ENCODE data around the gene TKFC.
A peak's percentile ranks its signal among the peaks of the same experiment; 100 is the strongest.
"Not testable (repeated sequence)": the region's sequence is repeated elsewhere in the genome, so short reads cannot be mapped to it uniquely, and the experiment has no call there.

Gene TKFC

DNA sequence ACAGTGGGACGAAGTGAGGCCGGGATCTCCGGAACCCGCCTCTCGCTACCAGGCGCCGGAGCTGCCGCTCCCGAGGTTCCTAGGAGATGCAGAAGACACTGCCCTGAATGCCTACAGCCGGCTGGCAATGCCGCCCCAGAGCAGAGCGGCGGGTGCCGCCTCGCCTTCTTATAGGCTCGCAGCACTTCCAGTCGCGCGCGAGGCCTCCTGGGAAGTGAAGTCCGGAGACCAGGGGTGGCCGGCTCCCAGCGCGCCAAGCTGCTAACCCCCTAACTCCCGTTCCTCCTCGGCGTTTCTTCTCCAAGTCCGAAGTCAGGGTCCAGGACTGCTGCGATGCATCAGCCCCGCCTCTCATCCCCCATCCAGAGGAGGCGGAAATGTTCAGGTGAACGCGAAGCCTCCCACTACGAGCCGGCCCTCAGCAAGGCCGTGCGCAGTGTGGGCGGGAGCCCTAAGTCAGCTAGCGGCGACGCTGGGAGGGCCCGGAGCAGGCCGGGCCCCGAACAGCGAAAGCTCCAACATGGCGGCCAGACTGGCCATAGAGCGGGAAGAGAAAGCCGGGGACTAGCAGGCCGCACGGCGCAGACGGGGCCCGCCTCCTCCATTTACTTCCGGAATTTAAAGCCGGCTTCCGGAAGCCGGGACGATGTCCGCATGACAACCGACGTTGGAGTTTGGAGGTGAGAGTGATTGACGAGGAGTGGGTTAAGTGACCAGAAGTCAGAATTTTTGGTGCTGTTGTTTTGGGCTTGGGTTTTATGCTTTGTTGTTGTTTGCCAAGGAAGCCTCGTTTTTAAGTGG lies 28.9 kb downstream of the TKFC start, which contains the start of the genes CYB561A3 and TMEM138:
Gene CYB561A3, minus strand, starts transcription at position 142 of the 801 bp plus-strand sequence. CDS start 5,169 bp downstream, outside the sequence.
Gene TMEM138, plus strand, starts transcription at position 634 of the 801 bp plus-strand sequence. CDS start 2,017 bp downstream, outside the sequence.
- peak; percentile 75 for DNase-seq (ENCODE audit: low read depth)
- H3K4me3 ChIP-seq (ENCODE audit: low read depth, low read length) = peak within 1 kb of the TSS; percentile 82

GRCh38 chr11:61362542-61362875 lies 29.5 kb downstream of the TKFC start:
- no peak for DNase-seq (ENCODE audit: low read depth)
- H3K4me3 ChIP-seq (ENCODE audit: low read depth, low read length) = peak overlapping the region; percentile 82

DNA sequence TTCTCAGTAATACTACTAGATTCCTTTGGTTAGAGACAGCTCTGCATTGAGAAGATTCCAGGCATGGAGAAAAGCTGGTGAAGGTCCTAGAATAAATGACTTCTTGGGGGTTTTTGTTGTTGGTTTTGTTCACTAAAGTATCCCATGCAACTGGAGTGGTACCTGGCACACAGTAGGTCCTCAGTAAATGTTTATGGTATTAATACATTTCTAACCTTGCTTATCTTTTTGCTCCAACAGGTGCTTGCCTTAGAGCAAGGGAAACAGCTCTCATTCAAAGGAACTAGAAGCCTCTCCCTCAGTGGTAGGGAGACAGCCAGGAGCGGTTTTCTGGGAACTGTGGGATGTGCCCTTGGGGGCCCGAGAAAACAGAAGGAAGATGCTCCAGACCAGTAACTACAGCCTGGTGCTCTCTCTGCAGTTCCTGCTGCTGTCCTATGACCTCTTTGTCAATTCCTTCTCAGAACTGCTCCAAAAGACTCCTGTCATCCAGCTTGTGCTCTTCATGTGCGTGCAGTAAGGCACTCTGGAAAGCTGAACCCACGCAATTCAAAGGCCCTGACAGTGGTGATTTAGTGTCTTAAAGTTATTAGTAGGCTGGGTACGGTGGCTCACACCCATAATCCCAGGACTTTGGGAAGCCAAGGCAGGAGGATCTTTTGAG lies 31.1 kb downstream of the TKFC start:
- no peak overlapping the region for H3K4me3 ChIP-seq (ENCODE audit: low read depth, low read length)
- no peak for DNase-seq (ENCODE audit: low read depth)

- no peak overlapping the region for H3K4me3 ChIP-seq (ENCODE audit: low read depth, low read length)
- DNase-seq (ENCODE audit: low read depth) = no peak
These were observed 34.4 kb downstream of the TKFC start for GRCh38 chr11:61367406-61367805.

DNA sequence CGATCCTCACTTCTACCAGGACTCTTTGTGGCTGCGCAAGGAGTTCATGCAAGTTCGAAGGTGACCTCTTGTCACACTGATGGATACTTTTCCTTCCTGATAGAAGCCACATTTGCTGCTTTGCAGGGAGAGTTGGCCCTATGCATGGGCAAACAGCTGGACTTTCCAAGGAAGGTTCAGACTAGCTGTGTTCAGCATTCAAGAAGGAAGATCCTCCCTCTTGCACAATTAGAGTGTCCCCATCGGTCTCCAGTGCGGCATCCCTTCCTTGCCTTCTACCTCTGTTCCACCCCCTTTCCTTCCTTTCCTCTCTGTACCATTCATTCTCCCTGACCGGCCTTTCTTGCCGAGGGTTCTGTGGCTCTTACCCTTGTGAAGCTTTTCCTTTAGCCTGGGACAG lies 35.6 kb downstream of the TKFC start:
- DNase-seq (ENCODE audit: low read depth) = no peak
- H3K4me3 ChIP-seq (ENCODE audit: low read depth, low read length) = no peak overlapping the region

GRCh38 chr11:61369372-61370348 lies 36.6 kb downstream of the TKFC start:
- DNase-seq (ENCODE audit: low read depth) = peak; percentile 84
- H3K4me3 ChIP-seq (ENCODE audit: low read depth, low read length) = no peak overlapping the region

- no peak overlapping the region for H3K4me3 ChIP-seq (ENCODE audit: low read depth, low read length)
- DNase-seq (ENCODE audit: low read depth) = no peak
These were observed 37.4 kb downstream of the TKFC start for GRCh38 chr11:61370349-61371005.

DNA sequence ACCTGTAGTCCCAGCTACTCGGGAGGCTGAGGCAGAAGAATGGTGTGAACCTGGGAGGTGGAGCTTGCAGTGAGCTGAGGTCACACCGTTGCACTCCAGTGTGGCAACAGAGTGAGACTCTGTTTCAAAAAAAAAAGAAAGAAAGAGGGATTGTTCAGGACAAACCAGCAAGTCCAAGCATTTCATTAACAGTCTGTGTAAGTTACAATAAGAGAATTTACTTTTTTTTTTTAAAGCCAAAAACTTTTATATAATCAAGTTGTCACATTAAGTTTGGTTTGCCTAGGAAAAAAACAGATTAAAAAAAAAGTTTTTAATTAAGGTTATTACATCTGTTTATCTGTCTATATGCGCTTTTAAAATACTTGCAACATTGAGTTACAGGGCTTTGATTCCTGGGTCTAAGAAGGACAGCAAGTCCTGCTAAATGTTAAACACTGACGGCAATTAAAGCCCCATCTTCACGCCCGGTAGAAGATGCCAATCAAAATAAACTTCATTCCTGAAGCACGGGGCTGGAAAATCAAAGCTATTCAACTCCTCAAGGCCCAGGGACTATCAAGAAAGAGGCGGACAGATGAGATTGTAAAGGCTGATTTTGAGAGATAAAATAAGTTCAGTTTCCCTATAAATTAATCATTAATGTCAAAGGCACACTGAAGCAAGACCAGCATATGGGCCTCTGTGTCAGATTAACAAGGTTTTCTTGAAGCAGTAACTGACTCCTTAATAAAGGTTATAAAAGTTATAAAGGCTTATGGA lies 39.8 kb downstream of the TKFC start:
- no peak for DNase-seq (ENCODE audit: low read depth)
- H3K4me3 ChIP-seq (ENCODE audit: low read depth, low read length) = no peak overlapping the region

- DNase-seq (ENCODE audit: low read depth) = no peak
- no peak overlapping the region for H3K4me3 ChIP-seq (ENCODE audit: low read depth, low read length)
These were observed 42.7 kb downstream of the TKFC start for GRCh38 chr11:61375761-61376108.

DNA sequence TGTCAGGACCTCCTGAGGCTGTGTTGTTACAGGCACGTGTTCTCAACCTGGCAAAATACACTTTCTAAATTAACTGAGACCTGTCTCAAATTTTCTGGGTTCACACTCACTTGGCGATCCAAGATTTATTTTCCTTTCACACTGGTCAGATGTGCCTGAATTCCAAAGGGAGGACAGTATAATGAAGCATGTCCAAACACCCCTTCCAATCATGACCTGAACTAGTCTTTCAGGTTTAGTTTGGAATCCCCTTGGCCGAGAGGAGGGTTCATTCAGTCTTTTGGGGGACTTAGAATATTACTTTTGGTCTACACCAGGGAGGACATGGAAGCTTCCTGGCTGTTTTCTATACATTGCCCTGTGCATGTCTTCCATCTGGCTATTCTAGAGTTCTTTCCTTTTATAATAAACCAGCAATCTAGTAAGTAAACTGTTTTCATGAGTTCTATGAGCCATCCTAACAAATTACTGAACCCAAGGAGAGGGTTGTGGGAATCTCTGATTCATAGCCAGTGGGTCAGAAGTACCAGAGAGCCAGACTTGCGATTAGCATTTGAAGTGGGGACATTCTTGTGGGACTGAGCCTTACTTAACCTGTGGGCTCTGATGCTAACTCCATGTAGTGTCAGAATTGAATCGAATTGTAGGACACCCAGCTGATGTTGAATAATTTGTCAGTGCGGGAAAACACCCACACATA lies 44.6 kb downstream of the TKFC start:
- DNase-seq (ENCODE audit: low read depth) = no peak
- H3K4me3 ChIP-seq (ENCODE audit: low read depth, low read length) = no peak overlapping the region

DNA sequence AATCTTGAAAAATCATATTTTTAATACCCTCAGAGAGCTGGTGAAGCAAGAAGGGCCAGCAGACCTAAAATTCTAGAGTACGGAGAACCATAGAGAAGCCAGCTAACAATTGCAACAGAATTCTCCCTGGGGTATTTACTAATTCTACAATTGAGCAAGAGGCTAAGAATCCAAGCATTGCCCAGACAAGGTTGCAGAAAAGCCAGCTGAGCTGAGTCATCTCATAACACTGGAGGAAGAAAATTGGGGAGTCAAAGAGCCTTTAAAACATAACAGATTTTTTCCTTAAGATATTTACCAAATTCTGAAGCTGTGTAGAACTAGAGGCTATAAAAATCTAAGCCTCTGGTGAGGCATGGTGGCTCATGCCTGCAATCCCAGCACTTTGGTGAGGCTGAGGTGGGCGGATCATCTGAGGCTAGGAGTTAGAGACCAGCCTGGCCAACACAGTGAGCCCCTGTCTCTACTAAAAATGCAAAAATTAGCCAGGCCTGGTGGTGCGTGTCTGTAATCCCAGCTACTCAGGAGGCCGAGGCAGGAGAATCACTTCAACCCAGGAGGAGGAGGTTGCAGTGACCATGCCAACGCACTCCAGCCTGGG lies 45.8 kb downstream of the TKFC start:
- DNase-seq (ENCODE audit: low read depth) = peak; percentile 96
- no peak overlapping the region for H3K4me3 ChIP-seq (ENCODE audit: low read depth, low read length)

DNA sequence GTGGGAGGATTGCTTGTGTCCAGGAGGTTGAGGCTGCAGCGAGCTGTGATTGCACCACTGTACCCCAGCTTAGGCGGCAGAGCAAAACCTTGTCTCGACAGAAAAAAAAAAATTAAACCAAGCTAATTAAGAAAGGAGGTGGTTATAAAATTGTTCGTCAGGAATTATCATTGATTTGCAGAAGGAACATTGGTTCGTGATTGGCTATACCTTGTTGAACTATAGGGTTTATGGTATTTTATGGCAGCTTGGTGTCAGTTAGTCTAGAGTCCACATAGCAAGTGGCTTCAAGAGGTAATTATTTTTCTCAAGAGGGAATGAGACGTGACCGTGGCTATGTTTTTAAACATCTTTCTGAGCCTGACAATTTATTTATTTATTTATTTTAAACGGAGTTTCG lies 47.9 kb downstream of the TKFC start:
- no peak for DNase-seq (ENCODE audit: low read depth)
- no peak overlapping the region for H3K4me3 ChIP-seq (ENCODE audit: low read depth, low read length)

DNA sequence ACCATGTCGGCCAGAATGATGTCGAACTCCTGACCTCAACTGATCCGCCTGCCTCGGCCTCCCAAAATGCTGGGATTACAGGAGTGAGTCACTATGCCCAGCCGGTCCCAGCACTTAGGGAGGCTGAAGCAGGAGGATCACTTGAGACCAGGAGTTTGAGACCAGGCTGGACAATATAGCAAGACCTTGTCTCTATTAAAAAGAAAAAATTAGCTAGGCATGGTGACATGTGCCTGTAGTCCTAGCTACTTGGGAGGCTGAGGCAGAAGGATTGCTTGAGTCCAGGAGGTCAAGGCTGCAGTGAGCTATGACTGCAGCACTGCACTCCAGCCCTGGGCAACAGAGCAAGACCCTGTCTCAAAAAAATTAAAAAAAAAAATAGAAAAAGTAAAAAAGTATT lies 50.8 kb downstream of the TKFC start:
- H3K4me3 ChIP-seq (ENCODE audit: low read depth, low read length); DNase-seq (ENCODE audit: low read depth): not testable (repeated sequence)

GRCh38 chr11:61384271-61385242 lies 51.5 kb downstream of the TKFC start:
- no peak overlapping the region for H3K4me3 ChIP-seq (ENCODE audit: low read depth, low read length)
- no peak for DNase-seq (ENCODE audit: low read depth)

- H3K4me3 ChIP-seq (ENCODE audit: low read depth, low read length) = no peak overlapping the region
- DNase-seq (ENCODE audit: low read depth) = no peak
These were observed 57.1 kb downstream of the TKFC start for GRCh38 chr11:61390161-61390560.

- DNase-seq (ENCODE audit: low read depth) = no peak
These were observed 60.1 kb downstream of the TKFC start for GRCh38 chr11:61392981-61393595.

More at GRCh38 chr11:61392981-61393595, 60.1 kb downstream of the TKFC start:
- peak overlapping the region; percentile 59 for H3K4me3 ChIP-seq (ENCODE audit: low read depth, low read length)
